ENCODE measurements around the gene ERMP1.

ERMP1 gene

GRCh38 chr9:5778805-5779204, 54.1 kb downstream of the ERMP1 start:
- H3K4me3 ChIP-seq (ENCODE audit: control insufficient read depth, low read depth, low read length): no peak overlapping the region
- DNase-seq (ENCODE audit: low read depth): no peak
- no peak for TF ChIP-seq CTCF (conservative IDR thresholded peaks at IDR 0.05; ENCODE audit: control insufficient read depth, insufficient read depth, low read depth, low read length)

- DNase-seq (ENCODE audit: low read depth): no peak
- no peak overlapping the region for H3K4me3 ChIP-seq (ENCODE audit: control insufficient read depth, low read depth, low read length)
Measured at GRCh38 chr9:5773324-5773999, 59.5 kb downstream of the ERMP1 start.

GRCh38 chr9:5767968-5768932, 64.7 kb downstream of the ERMP1 start:
- TF ChIP-seq CTCF (conservative IDR thresholded peaks at IDR 0.05; ENCODE audit: control insufficient read depth, insufficient read depth, low read depth, low read length): no peak
- DNase-seq (ENCODE audit: low read depth): no peak

More at GRCh38 chr9:5773324-5773999, 59.5 kb downstream of the ERMP1 start:
- TF ChIP-seq CTCF (conservative IDR thresholded peaks at IDR 0.05; ENCODE audit: control insufficient read depth, insufficient read depth, low read depth, low read length): peak; percentile 11

GRCh38 chr9:5764130-5764868, 68.6 kb downstream of the ERMP1 start:
- DNase-seq (ENCODE audit: low read depth): no peak
- H3K4me3 ChIP-seq (ENCODE audit: control insufficient read depth, low read depth, low read length): no peak overlapping the region
- no peak for TF ChIP-seq CTCF (conservative IDR thresholded peaks at IDR 0.05; ENCODE audit: control insufficient read depth, insufficient read depth, low read depth, low read length)

More at GRCh38 chr9:5767968-5768932, 64.7 kb downstream of the ERMP1 start:
- no peak overlapping the region for H3K4me3 ChIP-seq (ENCODE audit: control insufficient read depth, low read depth, low read length)

GRCh38 chr9:5762421-5762820, 70.5 kb downstream of the ERMP1 start:
- peak; percentile 37 for DNase-seq (ENCODE audit: low read depth)
- TF ChIP-seq CTCF (conservative IDR thresholded peaks at IDR 0.05; ENCODE audit: control insufficient read depth, insufficient read depth, low read depth, low read length): no peak

GRCh38 chr9:5760338-5760737, 72.6 kb downstream of the ERMP1 start:
- no peak for TF ChIP-seq CTCF (conservative IDR thresholded peaks at IDR 0.05; ENCODE audit: control insufficient read depth, insufficient read depth, low read depth, low read length)
- DNase-seq (ENCODE audit: low read depth): no peak
- H3K4me3 ChIP-seq (ENCODE audit: control insufficient read depth, low read depth, low read length): no peak overlapping the region

More at GRCh38 chr9:5762421-5762820, 70.5 kb downstream of the ERMP1 start:
- no peak overlapping the region for H3K4me3 ChIP-seq (ENCODE audit: control insufficient read depth, low read depth, low read length)
